Measurements from ENCODE around the gene MAP4K4.

Gene MAP4K4

GRCh38 chr2:101859604-101860003 is 162.1 kb downstream of the MAP4K4 start:
- Histone ChIP-seq H3K36me3 (replicated peaks) (peaks cover 11% of the 10 kb centered on the region), H3K27me3 (ENCODE audit: low read depth) (no peaks in the 10 kb centered on the region), H3K9me3 (no peaks in the 10 kb centered on the region), H3K4me3 (no peak overlapping the region), H3K4me1 (no peaks in the 10 kb centered on the region)
- DNase-seq (ENCODE audit: low spot score in 2 of 2): no peak
- in situ Hi-C loops (cut with MboI; ENCODE audit: low sequenced_read_pairs): no loop called here

DNA sequence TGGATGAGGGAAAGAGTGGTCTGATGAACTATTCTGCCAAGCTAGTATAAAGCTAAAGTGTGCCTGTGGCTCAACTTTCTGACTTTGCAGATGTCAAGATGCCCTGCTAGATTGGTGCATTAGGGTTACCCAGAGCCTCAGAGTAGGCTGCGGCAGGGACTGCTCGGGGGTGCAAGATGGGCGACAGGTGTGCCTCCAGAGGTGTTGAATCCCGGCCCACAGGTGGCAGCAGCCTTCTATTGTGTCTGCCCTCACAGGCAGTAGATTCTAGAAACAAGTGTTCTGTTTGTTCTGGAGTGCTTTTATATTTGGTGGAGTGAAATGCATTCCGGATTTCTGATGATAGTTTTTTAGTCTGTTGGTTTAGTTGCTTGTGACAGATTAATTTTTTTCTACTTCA is 162.7 kb downstream of the MAP4K4 start:
- in situ Hi-C loops (cut with MboI; ENCODE audit: low sequenced_read_pairs): no loop called here
- DNase-seq (ENCODE audit: low spot score in 2 of 2): no peak
- Histone ChIP-seq H3K27me3 (ENCODE audit: low read depth) (no peaks in the 10 kb centered on the region), H3K4me3 (no peak overlapping the region), H3K36me3 (replicated peaks) (peaks cover 15% of the 10 kb centered on the region), H3K4me1 (no peaks in the 10 kb centered on the region), H3K9me3 (no peaks in the 10 kb centered on the region)

DNA sequence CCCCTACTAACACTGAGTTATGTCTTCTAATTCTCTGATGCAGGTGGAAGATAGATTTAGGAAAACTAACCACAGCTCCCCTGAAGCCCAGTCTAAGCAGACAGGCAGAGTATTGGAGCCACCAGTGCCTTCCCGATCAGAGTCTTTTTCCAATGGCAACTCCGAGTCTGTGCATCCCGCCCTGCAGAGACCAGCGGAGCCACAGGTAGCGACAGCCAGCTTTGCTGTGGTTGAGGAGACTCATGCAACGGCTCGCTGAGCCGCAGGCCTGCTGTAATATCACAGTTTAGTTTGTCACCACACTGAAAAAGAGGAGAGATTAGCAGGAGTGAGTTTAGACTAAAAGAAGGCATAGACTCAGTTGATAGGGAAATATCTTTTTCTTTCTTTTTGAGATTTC is 163.3 kb downstream of the MAP4K4 start:
- DNase-seq (ENCODE audit: low spot score in 2 of 2): no peak
- H3K36me3 ChIP-seq (replicated peaks): peaks cover 17% of the 10 kb centered on the region
- no peaks in the 10 kb centered on the region for H3K9me3 ChIP-seq
- H3K4me3 ChIP-seq: no peak overlapping the region
- in situ Hi-C loops (cut with MboI; ENCODE audit: low sequenced_read_pairs): no loop called here
- no peaks in the 10 kb centered on the region for H3K4me1 ChIP-seq
- H3K27me3 ChIP-seq (ENCODE audit: low read depth): no peaks in the 10 kb centered on the region

DNA sequence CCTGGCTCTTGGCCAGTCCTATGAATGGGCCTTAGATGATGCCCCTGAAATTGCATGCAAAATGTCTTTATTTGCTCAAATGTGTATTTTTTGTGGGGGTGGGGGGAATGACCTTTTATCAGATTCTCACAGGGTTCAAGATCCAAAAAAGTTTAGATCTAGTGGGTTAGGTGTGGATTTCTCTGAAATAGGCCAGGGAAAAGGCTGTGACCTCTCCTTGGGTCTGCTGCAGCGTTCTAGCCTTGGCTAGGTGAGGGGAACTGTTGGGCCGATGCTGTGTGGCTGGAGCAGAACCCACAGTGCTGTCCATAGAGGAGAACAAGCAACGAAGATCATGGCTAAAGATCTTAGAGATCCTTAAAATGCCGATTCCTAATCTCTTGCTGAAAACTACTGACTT is 163.9 kb downstream of the MAP4K4 start:
- in situ Hi-C loops (cut with MboI; ENCODE audit: low sequenced_read_pairs): no loop called here
- DNase-seq (ENCODE audit: low spot score in 2 of 2): no peak
- Histone ChIP-seq H3K4me3 (no peak overlapping the region), H3K27me3 (ENCODE audit: low read depth) (no peaks in the 10 kb centered on the region), H3K9me3 (no peaks in the 10 kb centered on the region), H3K36me3 (replicated peaks) (peaks cover 19% of the 10 kb centered on the region), H3K4me1 (no peaks in the 10 kb centered on the region)

- Histone ChIP-seq H3K9me3 (no peaks in the 10 kb centered on the region), H3K4me1 (no peaks in the 10 kb centered on the region), H3K36me3 (replicated peaks) (peaks cover 33% of the 10 kb centered on the region), H3K4me3 (no peak overlapping the region), H3K27me3 (ENCODE audit: low read depth) (no peaks in the 10 kb centered on the region)
- DNase-seq (ENCODE audit: low spot score in 2 of 2): no peak
- in situ Hi-C loops (cut with MboI; ENCODE audit: low sequenced_read_pairs): no loop called here
These were observed 166.0 kb downstream of the MAP4K4 start for GRCh38 chr2:101863534-101863933.

DNA sequence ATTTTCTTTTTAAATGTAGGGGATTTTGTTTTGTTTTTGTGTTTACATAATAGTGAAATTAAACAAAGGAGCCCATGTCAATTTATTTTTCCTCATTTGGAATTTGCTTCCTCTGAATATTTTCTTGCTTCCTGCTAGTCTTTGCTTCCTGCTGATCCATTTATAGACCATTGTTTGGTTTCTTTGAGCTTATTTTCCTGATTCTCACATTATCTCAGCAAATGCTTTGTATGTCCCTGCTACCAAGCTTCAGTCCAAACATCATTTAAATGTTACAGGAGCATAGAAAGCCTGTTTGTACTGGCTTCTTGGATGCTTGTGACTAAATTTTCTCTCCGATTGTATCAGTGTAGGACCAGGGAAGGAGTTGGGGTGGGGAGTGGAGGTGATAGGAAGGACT is 166.9 kb downstream of the MAP4K4 start:
- no peaks in the 10 kb centered on the region for H3K4me1 ChIP-seq
- in situ Hi-C loops (cut with MboI; ENCODE audit: low sequenced_read_pairs): no loop called here
- no peaks in the 10 kb centered on the region for H3K27me3 ChIP-seq (ENCODE audit: low read depth)
- H3K4me3 ChIP-seq: no peak overlapping the region
- no peak for DNase-seq (ENCODE audit: low spot score in 2 of 2)
- H3K9me3 ChIP-seq: no peaks in the 10 kb centered on the region
- peaks cover 31% of the 10 kb centered on the region for H3K36me3 ChIP-seq (replicated peaks)

GRCh38 chr2:101868525-101868924 is 171.0 kb downstream of the MAP4K4 start:
- no peaks in the 10 kb centered on the region for H3K4me1 ChIP-seq
- in situ Hi-C loops (cut with MboI; ENCODE audit: low sequenced_read_pairs): no loop called here
- no peak overlapping the region for H3K4me3 ChIP-seq
- H3K36me3 ChIP-seq (replicated peaks): peaks cover 43% of the 10 kb centered on the region
- no peaks in the 10 kb centered on the region for H3K27me3 ChIP-seq (ENCODE audit: low read depth)
- no peaks in the 10 kb centered on the region for H3K9me3 ChIP-seq
- DNase-seq (ENCODE audit: low spot score in 2 of 2): no peak

- H3K27me3 ChIP-seq (ENCODE audit: low read depth): no peaks in the 10 kb centered on the region
- no peaks in the 10 kb centered on the region for H3K9me3 ChIP-seq
- H3K36me3 ChIP-seq (replicated peaks): peaks cover 53% of the 10 kb centered on the region
- no peak for DNase-seq (ENCODE audit: low spot score in 2 of 2)
- H3K4me1 ChIP-seq: no peaks in the 10 kb centered on the region
- in situ Hi-C loops (cut with MboI; ENCODE audit: low sequenced_read_pairs): no loop called here
- H3K4me3 ChIP-seq: no peak overlapping the region
These were observed 172.0 kb downstream of the MAP4K4 start for GRCh38 chr2:101869527-101869926.

DNA sequence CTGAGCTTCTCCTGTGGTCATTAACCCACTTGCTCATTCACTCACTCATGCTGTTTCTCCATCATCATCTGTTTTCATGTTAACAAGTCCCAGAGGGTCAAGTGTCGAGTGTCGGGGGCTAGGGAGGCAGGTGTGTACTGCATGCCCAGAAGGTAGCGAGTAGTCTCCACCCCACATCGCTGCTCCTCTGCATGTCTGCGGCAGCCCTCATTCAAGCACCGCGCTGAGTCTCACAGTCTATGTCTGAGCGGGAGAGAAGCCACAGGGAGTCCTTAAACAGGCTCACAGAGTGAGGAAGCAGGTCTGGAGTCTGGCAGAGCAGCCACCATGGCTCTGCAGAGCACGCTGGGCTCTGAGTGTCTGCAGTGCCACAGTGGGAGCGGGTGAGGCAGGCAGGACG is 172.9 kb downstream of the MAP4K4 start:
- Histone ChIP-seq H3K4me3 (no peak overlapping the region), H3K27me3 (ENCODE audit: low read depth) (no peaks in the 10 kb centered on the region), H3K9me3 (no peaks in the 10 kb centered on the region), H3K36me3 (replicated peaks) (peaks cover 51% of the 10 kb centered on the region), H3K4me1 (no peaks in the 10 kb centered on the region)
- in situ Hi-C loops (cut with MboI; ENCODE audit: low sequenced_read_pairs): no loop called here
- no peak for DNase-seq (ENCODE audit: low spot score in 2 of 2)

DNA sequence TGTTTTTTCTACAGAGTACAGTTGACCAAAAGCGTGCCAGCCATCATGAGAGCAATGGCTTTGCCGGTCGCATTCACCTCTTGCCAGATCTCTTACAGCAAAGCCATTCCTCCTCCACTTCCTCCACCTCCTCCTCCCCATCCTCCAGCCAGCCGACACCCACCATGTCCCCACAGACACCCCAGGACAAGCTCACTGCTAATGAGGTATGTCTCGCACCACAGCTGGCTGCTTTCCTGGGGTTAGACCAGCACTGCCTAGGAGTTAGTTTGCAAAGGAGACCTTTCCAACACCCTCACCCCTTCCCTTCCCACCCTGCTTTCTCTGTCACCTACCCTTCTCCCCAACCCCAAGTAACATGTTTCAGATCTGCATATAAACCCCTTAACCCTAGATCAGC is 174.0 kb downstream of the MAP4K4 start:
- no peaks in the 10 kb centered on the region for H3K4me1 ChIP-seq
- no peak overlapping the region for H3K4me3 ChIP-seq
- H3K27me3 ChIP-seq (ENCODE audit: low read depth): no peaks in the 10 kb centered on the region
- peaks cover 52% of the 10 kb centered on the region for H3K36me3 ChIP-seq (replicated peaks)
- H3K9me3 ChIP-seq: no peaks in the 10 kb centered on the region
- in situ Hi-C loops (cut with MboI; ENCODE audit: low sequenced_read_pairs): no loop called here
- no peak for DNase-seq (ENCODE audit: low spot score in 2 of 2)

- DNase-seq (ENCODE audit: low spot score in 2 of 2): no peak
- Histone ChIP-seq H3K36me3 (replicated peaks) (peaks cover 49% of the 10 kb centered on the region), H3K4me1 (no peaks in the 10 kb centered on the region), H3K9me3 (no peaks in the 10 kb centered on the region), H3K27me3 (ENCODE audit: low read depth) (no peaks in the 10 kb centered on the region), H3K4me3 (no peak overlapping the region)
- in situ Hi-C loops (cut with MboI; ENCODE audit: low sequenced_read_pairs): no loop called here
These were observed 175.0 kb downstream of the MAP4K4 start for GRCh38 chr2:101872480-101872879.

DNA sequence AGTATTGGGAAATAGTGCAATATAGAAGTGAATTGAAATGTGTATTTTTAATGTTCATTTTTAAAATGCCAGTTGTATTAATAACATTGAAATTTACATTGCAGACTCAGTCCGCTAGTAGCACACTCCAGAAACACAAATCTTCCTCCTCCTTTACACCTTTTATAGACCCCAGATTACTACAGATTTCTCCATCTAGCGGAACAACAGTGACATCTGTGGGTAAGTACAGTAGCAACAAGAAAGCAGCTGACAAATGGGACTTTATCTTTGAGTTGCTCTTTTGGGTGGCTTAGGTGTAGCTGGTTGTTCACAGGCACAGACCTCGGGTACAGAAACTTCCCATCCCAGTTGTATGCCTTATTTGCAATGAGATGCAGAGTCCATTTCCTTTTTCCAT is 176.0 kb downstream of the MAP4K4 start:
- Histone ChIP-seq H3K9me3 (no peaks in the 10 kb centered on the region), H3K4me1 (no peaks in the 10 kb centered on the region), H3K27me3 (ENCODE audit: low read depth) (no peaks in the 10 kb centered on the region), H3K4me3 (no peak overlapping the region), H3K36me3 (replicated peaks) (peaks cover 45% of the 10 kb centered on the region)
- in situ Hi-C loops (cut with MboI; ENCODE audit: low sequenced_read_pairs): no loop called here
- no peak for DNase-seq (ENCODE audit: low spot score in 2 of 2)

DNA sequence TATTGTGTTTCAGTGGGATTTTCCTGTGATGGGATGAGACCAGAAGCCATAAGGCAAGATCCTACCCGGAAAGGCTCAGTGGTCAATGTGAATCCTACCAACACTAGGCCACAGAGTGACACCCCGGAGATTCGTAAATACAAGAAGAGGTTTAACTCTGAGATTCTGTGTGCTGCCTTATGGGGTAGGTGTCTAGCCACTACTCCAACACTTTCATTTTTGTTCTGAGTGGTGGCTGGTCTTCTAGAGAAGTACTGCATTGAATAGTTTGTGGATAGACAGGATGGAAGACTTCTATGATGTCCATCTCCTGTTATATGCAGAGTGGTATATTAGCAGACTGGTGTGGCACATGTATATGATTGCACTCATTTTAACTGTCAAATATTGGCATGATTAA is 176.6 kb downstream of the MAP4K4 start:
- Histone ChIP-seq H3K36me3 (replicated peaks) (peaks cover 45% of the 10 kb centered on the region), H3K4me1 (no peaks in the 10 kb centered on the region), H3K4me3 (no peak overlapping the region), H3K27me3 (ENCODE audit: low read depth) (no peaks in the 10 kb centered on the region), H3K9me3 (no peaks in the 10 kb centered on the region)
- in situ Hi-C loops (cut with MboI; ENCODE audit: low sequenced_read_pairs): no loop called here
- DNase-seq (ENCODE audit: low spot score in 2 of 2): no peak

GRCh38 chr2:101879466-101879865 is 182.0 kb downstream of the MAP4K4 start:
- Histone ChIP-seq H3K36me3 (replicated peaks) (peaks cover 15% of the 10 kb centered on the region), H3K27me3 (ENCODE audit: low read depth) (no peaks in the 10 kb centered on the region), H3K4me1 (no peaks in the 10 kb centered on the region), H3K4me3 (no peak overlapping the region), H3K9me3 (no peaks in the 10 kb centered on the region)
- in situ Hi-C loops (cut with MboI; ENCODE audit: low sequenced_read_pairs): no loop called here
- DNase-seq (ENCODE audit: low spot score in 2 of 2): no peak

DNA sequence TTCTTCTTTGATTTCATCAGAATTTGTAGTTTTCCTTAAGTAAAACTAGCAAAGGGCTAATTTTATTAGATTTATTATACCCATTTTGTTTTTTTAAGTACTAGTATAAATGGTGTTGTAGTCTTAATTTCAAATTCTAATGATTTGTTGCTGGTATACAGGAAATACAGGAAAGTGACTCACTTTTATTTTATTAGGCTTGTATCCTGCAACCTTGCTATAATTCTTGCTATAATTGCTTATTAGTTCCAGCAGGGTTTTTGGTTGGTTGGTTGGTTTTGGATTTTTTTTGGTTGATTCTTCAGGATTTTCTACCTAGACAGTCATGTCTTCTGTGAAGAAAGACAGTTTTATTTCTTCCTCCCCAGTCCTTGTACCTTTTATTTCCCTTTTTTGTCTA is 183.6 kb downstream of the MAP4K4 start:
- DNase-seq (ENCODE audit: low spot score in 2 of 2): no peak
- H3K36me3 ChIP-seq (replicated peaks): peaks cover 11% of the 10 kb centered on the region
- H3K27me3 ChIP-seq (ENCODE audit: low read depth): no peaks in the 10 kb centered on the region
- no peaks in the 10 kb centered on the region for H3K4me1 ChIP-seq
- no peak overlapping the region for H3K4me3 ChIP-seq
- no peaks in the 10 kb centered on the region for H3K9me3 ChIP-seq
- in situ Hi-C loops (cut with MboI; ENCODE audit: low sequenced_read_pairs): no loop called here
